Activated CD8-positive, alpha-beta memory T cell treated with anti-CD3 and anti-CD28 coated beads, Interleukin-2, amount 50 U/mL, for 4 hours (primary cell): Measurements from ENCODE around the gene TMCO1.
A peak's percentile ranks its signal among the peaks of the same experiment; 100 is the strongest.
"Not testable (repeated sequence)": the region's sequence is repeated elsewhere in the genome, so short reads cannot be mapped to it uniquely, and the experiment has no call there.

ENCODE experiments used
- DNase-seq: peaks from one replicate; pipeline ENCODE4 v3.0.0-alpha.2; 2020

The TMCO1 gene, protein sequence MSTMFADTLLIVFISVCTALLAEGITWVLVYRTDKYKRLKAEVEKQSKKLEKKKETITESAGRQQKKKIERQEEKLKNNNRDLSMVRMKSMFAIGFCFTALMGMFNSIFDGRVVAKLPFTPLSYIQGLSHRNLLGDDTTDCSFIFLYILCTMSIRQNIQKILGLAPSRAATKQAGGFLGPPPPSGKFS

DNA sequence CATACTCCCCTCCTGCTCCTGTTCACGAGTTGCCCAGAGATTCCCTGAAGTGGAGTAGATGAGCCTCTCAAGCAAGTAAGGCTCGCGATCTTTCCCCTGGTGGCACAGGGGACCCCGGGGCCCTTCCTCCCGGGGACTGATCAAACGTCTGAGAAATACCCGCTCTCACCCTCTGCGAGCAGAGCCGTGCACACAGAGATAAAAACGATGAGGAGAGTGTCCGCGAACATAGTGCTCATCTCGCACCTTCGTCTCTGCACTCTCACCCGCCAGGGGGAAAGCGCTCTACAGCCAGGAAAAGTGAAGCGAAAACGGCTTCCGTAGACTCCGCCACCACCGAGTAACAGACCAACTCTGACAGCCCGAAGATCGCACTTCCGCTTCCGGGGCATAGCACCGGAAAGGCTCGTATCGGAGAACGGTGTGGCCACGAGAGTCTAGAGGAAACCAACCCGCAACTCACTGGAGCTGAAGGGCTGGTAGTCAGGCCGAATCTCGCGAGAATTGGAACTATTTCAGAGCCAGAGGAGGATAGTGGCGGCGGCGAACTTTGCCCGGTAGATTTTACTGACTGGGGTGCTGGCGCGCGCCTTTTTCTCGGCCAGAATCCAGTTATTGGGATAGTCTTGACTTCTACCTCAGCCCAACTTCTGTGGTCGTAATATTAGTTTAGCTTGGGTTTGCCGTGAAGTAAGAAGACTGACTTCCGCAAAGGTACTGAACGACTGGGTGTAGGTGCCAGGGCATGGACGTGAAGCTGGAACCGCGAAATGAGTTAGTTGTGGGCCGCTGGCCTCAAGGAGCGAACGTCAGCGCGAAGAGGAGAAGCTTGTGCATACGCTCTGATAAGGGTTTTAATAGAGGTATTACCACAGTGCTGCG is at the start of gene TMCO1:
TSS of gene TMCO1 (minus strand) at position 356 of the 882 bp plus-strand sequence. CDS start at position 239, 117 bp downstream.
- DNase-seq = peak; percentile 87

DNA sequence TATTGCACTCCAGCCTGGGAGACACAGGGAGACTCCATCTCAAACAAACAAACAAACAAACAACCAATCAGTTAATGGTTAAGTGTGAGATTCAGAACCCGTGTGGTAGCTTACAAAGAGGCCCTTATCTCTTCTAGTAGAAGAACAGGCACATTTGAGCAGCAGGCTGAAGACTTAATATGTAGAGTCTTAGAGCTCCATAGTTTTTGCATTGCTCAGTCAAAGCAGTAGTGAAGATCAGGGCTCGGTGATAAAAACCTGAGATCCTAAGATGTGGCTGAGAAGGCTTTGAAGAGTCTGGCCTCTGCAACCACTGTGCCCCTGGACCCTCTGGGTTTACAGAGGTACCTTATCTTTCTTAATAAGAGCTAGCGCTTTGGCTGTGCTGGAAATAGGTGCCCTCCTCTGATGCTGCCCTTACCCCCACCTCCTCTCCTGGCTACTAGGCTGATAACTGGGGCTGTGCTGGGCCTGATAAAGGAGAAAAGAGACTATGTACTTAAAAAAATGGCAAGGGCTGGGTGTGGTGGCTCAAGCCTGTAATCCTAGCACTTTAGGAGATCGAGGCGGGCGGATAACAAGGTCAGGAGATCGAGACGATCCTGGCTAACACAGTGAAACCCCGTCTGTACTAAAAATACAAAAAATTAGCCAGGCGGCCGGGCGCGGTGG is 48.3 kb upstream of the TMCO1 start:
- DNase-seq = no peak

DNA sequence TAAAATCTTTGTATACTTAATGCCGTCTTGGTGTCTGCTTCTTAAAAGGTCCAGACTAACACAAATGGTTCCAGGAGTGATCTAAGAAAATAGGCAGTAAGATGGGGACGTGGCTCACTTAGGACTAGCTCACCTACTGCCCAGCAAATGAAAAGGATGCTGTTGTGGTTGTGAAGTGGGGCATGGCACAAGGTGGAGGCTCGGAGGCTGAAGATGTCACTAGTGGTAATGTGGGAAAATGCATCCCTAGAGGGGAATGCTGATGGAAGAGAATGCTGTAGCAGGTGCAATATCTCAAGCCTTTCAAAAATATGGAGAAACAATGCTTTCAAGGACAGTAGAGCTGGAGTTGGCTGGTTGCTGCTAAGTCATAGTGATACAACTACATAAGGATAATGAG is 47.5 kb upstream of the TMCO1 start:
- DNase-seq = no peak

DNA sequence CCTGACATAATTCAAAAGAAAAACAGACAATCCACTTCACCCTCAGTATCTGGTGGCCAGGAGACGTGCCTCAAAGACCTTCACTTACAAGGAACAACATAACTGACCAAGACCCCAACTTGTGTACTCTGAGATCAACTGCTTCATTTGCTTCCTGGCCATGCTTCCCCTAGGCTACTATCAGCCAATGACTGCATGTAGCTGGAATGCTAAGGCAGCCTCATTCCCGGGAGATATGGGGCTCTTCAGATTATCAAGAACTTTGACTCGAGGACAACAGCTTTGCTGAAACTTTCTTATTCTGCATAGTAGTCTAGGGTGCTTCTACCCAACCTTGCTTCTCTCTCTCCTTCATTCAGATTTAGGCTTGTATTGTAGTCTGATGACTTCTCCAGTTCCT is 47.1 kb upstream of the TMCO1 start:
- no peak for DNase-seq

DNA sequence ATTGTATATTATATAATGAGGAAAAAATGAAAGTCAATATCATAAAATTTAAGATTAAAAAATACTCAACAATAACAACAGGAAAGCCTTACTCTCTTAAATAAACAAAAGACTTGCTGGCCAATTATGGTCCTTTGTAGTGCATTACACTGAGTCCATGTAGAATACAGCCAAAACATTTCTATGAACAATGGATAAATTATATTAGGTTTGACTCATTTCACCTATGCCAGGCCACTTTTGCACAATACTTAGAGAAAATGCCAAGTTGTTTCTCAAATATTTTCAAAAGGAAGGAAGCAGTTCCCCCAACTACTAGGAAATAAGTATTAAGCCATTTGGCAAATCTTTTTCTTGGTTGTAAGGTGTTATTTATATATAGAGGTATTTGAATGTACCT is 38.9 kb upstream of the TMCO1 start:
- no peak for DNase-seq

DNA sequence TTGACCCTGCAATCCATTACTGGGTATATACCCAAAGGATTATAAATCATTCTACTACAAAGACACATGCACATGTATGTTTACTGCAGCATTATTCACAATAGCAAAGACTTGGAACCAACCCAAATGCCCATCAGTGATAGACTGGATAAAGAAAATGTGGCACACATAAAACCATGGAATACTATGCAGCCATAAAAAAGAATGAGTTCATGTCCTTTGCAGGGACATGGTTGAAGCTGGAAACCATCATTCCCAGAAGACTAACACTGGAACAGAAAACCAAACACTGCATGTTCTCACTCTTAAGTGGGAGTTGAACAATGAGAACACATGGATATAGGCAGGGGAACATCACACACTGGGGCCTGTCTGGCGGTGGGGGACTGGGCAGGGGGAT is 35.8 kb upstream of the TMCO1 start:
- DNase-seq = not testable (repeated sequence)

DNA sequence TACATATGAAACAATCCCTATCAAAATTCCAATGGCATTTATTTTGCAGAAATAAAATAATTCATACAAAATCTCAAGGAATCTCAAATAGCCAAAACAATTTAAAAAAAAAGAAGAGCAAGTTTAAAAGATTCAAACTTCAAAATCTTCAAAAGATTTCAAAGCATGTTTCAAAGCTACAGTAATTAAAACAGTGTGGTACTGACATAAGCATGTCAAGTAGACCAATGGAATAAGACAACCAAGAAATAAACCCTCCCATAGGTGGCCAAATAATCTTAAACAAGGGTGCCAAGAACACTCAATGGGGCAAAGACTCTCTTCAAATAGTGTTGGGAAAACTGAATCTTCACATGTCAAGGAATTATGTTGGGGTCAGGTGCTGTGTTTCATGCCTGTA is 30.7 kb upstream of the TMCO1 start:
- no peak for DNase-seq

DNA sequence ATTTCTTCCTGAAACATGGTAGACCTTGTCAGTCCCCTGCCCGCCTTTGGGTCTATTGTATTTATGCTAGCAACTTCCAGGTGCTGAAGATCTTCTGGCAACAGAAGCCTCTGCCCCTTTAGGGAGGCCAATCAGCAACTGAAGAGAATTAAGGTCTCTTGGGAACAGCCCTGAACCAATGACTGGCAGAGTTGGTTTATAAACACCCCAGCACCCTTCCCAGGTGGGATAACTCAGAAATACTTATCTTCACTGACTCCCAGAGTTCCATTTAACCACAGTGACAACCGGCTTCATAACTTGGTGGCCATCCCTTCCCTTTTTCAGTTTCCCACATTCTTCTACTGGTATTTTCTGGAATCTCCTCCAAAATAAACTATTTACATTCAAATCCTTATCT is 27.2 kb upstream of the TMCO1 start:
- no peak for DNase-seq

DNA sequence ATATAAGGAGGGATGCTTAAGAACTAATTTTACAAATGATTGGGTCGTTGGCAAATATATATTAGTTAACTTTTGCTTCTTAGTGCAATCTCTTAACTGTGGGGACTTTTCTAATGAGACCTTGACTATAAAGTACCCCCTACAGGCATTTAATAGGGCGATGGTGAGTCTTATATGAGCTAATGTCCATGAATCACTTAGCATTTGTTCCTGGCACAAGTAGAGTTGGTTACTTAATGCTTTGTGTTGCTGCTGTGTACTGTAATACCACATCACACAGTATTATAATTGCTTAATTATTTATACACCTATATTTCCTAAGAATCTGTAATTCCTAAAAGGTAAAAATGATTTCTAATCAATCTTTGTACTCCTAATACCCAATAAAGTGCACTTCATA is 25.3 kb upstream of the TMCO1 start:
- no peak for DNase-seq

DNA sequence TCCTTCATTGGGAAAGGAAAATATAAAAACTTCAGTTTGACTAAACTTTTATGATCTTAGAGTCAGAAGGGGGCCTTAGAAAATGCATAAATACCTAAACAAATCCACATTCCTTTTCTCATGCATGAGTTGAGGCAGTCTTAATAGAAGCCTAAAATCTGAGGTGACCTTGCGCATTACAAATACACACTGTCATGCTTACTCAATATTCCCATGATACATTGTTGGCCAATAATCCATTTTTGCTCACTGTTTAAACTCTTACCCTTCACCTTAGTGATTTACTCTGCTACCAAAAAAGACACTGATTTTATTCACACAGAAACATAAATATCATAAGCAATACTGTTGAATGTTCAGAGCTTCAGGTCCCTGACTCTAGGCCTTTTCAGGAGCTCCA is 19.1 kb upstream of the TMCO1 start:
- DNase-seq = no peak

DNA sequence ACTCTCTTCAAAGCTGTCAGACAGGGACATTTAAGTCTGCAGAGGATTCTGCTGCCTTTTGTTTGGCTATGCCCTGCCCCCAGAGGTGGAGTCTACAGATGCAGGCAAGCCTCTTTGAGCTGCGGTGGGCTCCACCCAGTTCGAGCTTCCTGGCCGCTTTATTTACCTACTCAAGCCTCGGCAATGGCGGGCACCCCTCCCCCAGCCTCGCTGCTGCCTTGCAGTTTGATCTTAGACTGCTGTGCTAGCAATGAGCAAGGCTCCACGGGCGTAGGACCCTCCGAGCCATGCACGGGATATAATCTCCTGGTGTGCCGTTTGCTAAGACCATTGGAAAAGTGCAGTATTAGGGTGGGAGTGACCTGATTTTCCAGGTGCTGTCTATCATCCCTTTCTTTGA is 14.9 kb upstream of the TMCO1 start:
- DNase-seq = not testable (repeated sequence)

DNA sequence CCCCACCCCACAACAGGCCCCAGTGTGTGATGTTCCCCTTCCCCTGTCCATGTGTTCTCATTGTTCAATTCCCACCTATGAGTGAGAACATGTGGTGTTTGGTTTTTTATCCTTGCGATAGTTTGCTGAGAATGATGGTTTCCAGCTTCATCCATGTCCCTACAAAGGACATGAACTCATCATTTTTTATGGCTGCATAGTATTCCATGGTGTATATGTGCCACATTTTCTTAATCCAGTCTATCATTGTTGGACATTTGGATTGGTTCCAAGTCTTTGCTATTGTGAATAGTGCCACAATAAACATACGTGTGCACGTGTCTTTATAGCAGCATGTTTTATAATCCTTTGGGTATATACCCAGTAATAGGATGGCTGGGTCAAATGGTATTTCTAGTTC is 9.5 kb upstream of the TMCO1 start:
- DNase-seq = not testable (repeated sequence)

DNA sequence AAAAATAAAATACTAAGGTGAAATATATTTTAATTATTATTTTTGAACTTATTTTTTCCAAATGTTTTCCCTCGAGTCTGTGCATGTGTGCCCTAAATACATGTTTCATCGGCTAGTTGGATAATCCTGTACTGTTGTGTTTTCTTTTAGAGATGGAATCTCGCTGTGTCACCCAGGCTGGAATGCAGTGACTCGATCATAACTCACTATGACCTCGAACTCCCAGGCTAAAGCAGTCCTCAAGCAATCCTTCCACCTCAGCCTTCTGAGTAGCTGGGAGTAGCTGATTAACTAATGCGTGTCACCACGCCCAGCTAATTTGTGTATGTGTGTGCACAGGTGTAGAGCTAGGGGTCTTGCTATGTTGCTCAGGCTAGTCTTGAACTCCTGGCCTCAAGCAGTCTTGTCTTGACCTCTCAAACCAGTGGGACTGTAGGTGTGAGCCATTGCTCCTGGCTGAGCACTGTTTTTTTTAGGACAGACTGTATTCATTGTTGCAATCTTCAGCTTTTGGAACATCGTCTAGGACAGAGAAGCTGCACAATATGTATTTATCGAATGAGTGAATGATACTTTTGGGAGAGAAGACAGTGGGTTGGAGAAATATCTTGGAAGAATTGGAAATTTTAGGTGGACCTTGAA is 4.8 kb upstream of the TMCO1 start:
- no peak for DNase-seq

DNA sequence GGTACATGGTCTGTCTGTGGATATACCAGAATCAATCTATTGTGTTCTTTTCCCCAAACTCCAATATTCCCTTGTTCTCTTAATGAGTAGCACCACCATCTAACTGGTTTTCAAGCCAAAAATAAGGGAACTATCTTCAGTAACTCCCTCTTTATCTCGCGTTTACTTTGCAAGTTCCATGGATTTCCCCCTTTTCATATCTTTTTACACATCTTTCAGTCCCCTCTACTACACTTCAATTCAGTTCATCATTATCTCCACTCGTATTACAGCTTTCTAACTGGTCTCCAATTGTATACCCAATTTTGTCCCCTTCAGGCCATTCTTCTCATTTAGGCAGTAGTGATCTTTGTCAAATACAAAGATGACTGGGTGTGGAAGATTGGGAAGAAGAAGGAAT is 4.1 kb upstream of the TMCO1 start:
- DNase-seq = no peak

DNA sequence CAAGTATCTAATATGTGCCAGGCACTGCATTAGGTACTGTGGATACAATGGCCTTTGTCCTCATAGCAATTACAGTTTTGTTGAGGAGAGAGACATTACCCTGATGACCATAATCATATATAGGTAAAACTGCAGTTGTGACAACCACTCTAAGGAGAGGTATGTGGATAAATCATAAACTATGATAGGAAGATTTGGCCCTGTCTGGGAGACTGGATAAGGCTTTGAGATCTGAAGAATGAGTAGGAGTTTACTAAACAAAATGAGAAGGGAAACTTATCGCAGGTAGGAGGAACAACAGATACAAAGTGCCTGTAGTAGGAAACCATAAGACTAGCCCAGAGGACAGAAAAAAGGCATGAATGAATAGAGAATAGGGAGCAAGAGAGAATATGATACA is 4.4 kb downstream of the TMCO1 start:
- no peak for DNase-seq

DNA sequence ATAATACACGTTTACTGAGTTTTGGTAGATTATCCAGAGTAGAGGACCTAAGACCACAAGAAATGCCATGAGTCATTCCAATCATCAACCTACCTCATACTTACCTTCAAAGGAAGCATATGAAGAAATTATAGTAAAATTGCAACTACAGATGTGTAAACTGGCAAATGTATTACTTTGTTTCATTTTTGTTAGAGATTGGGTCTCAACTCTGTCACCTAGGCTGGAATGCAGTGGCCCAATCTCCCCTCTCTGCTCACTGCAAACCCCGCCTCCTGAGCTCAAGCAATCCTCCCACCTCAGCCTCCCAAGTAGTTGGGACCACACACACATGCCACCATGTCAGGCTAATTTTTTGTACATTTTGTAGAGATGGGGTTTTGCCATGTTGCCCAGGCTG is 5.2 kb downstream of the TMCO1 start:
- DNase-seq = no peak

DNA sequence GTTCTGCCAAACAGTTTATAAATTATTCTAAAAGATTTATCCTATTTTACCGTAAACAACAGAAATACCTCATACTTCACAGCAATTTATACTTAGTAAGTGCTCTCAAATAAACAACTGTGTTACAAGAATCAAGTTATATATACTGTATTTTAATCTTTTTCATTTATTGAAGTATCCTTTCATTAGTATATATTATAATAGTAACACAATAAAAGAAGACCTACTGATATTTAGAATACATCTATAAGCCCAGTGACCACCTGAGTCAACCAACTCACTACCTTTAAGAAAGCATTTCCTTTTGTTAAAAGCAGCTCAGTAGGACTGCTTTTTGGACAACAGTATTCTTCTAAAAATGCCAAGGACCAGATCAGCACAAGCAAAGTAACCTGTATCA is 5.9 kb downstream of the TMCO1 start:
- no peak for DNase-seq

DNA sequence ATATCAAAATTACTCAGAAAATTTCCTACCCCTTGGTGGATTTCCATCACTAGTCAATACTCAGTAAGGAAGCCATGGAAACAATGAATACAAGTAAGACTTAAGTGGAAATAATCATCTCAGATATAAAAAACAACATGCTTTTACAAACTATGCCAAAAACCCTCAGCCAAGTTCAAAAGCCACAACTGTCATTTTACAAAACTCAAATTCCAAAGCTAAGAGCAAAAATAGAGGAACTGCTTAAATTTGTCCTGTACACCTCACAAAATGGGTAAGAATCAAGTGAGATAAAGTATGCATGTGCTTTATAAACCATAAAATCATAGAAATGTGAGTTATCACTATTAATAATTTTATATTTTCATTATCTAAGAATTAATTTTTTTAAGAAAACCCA is 9.6 kb downstream of the TMCO1 start:
- no peak for DNase-seq

DNA sequence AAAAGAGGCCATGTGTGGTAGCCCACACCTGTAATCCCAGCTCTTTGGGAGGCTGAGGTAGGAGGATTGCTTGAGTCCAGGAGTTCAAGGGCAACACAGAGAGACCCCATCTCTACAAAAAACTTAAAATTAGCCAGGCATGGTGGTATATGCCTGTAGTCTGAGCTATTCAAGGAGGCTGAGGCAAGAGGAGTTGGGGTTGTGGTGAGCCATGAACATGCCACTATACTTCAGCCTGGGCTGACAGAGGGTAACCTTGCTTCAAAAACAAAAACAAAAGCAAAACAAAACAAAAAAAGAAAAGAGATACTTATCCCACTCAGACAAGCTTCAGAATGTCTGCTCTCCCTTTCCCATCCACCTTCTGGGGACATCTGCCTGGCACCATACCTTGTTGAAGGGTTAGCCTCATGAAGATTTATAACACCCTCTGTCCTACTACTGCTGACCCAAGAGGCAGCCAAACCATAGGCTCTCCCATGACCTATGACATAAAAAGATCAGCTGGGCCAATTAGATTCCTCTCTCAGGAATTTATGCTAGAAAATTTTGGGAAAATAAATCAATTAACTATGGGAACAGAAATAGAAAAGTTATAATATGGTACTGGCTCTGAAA is 13.2 kb downstream of the TMCO1 start:
- DNase-seq = no peak

DNA sequence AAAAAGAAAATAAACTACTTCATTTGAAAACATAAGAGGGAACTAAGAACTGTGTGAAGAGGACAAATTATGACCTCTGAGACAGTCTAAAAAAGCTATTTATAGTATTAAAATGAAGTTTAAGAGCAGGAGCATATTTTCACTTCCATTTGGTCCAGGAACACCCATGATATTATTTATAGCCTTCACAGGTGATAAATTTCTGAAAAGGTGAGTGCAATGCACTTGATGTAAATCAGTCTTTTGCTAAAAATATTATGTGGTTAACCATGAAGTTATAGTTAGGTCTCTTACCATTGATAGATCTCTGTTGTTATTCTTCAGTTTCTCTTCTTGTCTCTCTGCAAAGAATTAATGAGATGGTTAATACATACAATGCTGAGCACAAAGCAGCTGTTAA is 14.7 kb downstream of the TMCO1 start:
- no peak for DNase-seq

DNA sequence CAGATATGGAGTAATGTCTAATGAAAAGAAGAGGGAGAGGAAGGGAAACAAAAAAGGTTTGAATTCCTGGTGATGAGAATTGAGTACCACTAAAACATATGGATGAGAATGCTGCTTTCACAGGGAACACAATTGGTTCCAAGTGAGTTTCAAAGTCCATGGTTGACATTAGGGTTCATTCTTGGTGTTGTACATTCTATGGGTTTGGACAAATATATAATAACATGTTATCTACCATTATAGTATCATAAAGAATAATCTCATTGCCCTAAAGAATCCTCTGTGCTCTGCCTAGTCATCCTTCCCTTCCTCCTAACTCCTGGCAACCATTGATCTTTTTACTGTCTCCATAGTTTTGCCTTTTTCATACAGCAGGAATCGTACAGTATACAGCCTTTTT is 20.1 kb downstream of the TMCO1 start:
- DNase-seq = no peak

DNA sequence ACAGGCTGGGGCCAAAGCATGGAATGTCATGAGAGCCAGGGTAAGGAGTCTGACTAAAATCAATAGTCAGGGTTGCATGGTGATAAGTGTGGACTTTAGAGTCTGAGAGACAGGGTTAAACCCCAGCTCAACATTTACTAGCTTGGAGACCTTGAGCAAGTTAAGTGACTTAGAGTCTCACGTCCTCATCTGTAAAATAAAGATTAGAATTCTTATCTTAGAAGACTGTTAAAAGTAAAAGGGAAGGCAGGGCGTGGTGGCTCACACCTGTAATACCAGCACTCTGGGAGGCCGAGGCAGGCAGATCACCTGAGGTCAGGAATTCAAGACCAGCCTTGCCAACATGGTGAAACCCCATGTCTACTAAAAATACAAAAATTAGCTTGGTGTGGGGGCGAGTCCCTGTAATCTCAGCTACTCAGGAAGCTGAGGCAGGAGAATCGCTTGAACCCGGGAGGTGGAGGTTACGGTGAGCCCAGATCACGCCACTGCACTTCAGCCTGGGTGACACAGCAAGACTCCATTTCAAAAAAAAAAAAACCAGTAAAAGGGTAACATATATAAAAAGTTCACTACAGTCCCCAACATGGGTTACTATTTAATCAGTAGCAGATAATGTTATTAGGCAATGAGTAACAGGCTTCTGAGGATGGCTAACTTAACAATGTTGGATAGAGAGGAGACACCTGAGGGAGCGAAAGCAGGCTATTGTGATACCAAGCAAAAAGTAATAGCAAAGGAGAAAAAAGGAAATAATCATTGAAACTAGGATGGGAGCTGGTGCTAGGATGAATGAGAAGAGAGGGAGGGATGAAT is 20.8 kb downstream of the TMCO1 start:
- DNase-seq = no peak
